GM19043 (cell line): ENCODE measurements around the gene UIMC1.

Source experiments
- ATAC-seq: cut with Tn5 transposase; IDR thresholded peaks from one replicate; pipeline ENCODE4 v1.9.1; 2021; ENCODE audit warnings: low read depth; ENCODE audit not compliant: unreplicated experiment

Gene UIMC1

GRCh38 chr5:176855598-176855997 is 151.0 kb downstream of the UIMC1 start:
- no peak for ATAC-seq
